ENCODE results near the gene ADCY7. TPM values are rescaled to one million over a fixed set of nuclear protein-coding genes. Genes with fewer than 3 reads are reported as not detected.

ADCY7 gene
- polyA plus RNA-seq, 4 donors = 6.0 to 7.8 (median 6.7) TPM

- DNase-seq (ENCODE audit: low read depth in 4 of 4, low spot score in 3 of 4) = no peak
Measured at GRCh38 chr16:50365791-50366575, 99.6 kb downstream of the ADCY7 start.

Other genes with a start within 250 kb of the ADCY7 start
- gene CNEP1R1, start 241.3 kb upstream of the ADCY7 start, polyA plus RNA-seq (ENCODE audit: insufficient read length in 4 of 4) = 10 to 100 TPM; 21.2 to 33.5 (median 27.0) TPM
- gene HEATR3, start 200.6 kb upstream of the ADCY7 start, polyA plus RNA-seq (ENCODE audit: insufficient read length in 4 of 4) = 10 to 100 TPM; 18.7 to 24.3 (median 19.8) TPM
- gene TENT4B, start 113.2 kb upstream of the ADCY7 start, polyA plus RNA-seq (ENCODE audit: insufficient read length in 4 of 4) = 10 to 100 TPM; 14.8 to 20.4 (median 19.4) TPM
- gene BRD7, start 102.4 kb downstream of the ADCY7 start, polyA plus RNA-seq (ENCODE audit: insufficient read length in 4 of 4) = 100 to 1,000 TPM; 109 to 149 (median 135) TPM